IMR-90 (cell line): ENCODE results near the gene RPS29. TPM values are rescaled to one million over a fixed set of nuclear protein-coding genes. Genes with fewer than 3 reads are reported as not detected.

ENCODE experiments used
- ATAC-seq: fragments of 200-7000 bp; cut with Tn5 transposase; 2 replicates; pipeline ENCODE4 v1.9.1; 2020; ENCODE audit warnings: low read depth, mild to moderate bottlenecking, moderate library complexity
- BruUV-seq: library from RNA; stranded (reverse); fragments of 400-500 nt; replicated peaks from 2 replicates; lab custom pipeline; 2021; lab: Mats Ljungman, UMichigan
- CTCF ChIA-PET: fragments of 300-600 bp; formaldehyde crosslinking; extraction: SDS; loops from one replicate; lab custom pipeline; 2021; ENCODE audit warnings: antibody characterized with exemption; lab: Yijun Ruan, JAX
- POLR2A ChIA-PET: fragments of 300-600 bp; sonication (Branson Sonifier 250); formaldehyde crosslinking; loops from one replicate; lab custom pipeline; 2022; ENCODE audit warnings: antibody characterized with exemption; ENCODE audit not compliant: unreplicated experiment; lab: Charles Lee
- DNase-seq: peaks from one replicate; pipeline ENCODE4 v3.0.0; 2013
- H2AFZ ChIP-seq: replicated peaks from 2 replicates; pipeline ENCODE3; 2013; ENCODE audit warnings: low read length, mild to moderate bottlenecking; ENCODE audit not compliant: poor library complexity
- H2AK5ac ChIP-seq: 2 replicates; pipeline ENCODE4 v1.6.1; 2013; ENCODE audit warnings: low read depth, low read length, inconsistent platforms
- H2AK9ac ChIP-seq: replicated peaks from 2 replicates; pipeline ENCODE3; 2013; ENCODE audit warnings: mild to moderate bottlenecking, low read depth, low read length, moderate library complexity; ENCODE audit not compliant: poor library complexity
- H2BK120ac ChIP-seq: 2 replicates; pipeline ENCODE4 v1.6.1; 2013; ENCODE audit warnings: low read depth, low read length, inconsistent platforms
- H2BK15ac ChIP-seq: 3 replicates; pipeline ENCODE4 v1.6.1; 2013; ENCODE audit warnings: low read depth, low read length, inconsistent platforms
- H2BK20ac ChIP-seq: 2 replicates; pipeline ENCODE4 v1.6.1; 2013; ENCODE audit warnings: low read depth, mild to moderate bottlenecking, inconsistent platforms, low read length, moderate library complexity
- H2BK5ac ChIP-seq: 2 replicates; pipeline ENCODE4 v1.6.1; 2013; ENCODE audit warnings: mild to moderate bottlenecking, low read depth, low read length, inconsistent platforms; ENCODE audit not compliant: poor library complexity, severe bottlenecking
- H3K14ac ChIP-seq: replicated peaks from 2 replicates; pipeline ENCODE4 v1.6.1; 2013; ENCODE audit warnings: low read depth, low read length, inconsistent platforms
- H3K18ac ChIP-seq: 2 replicates; pipeline ENCODE4 v1.6.1; 2013; ENCODE audit warnings: low read depth, low read length, control low read depth
- H3K23ac ChIP-seq: 2 replicates; pipeline ENCODE4 v1.6.1; 2013; ENCODE audit warnings: low read depth, low read length, inconsistent platforms
- H3K27ac ChIP-seq: 2 replicates; pipeline ENCODE4 v1.5.1; 2013; ENCODE audit warnings: mild to moderate bottlenecking, control low read depth, low read length; ENCODE audit not compliant: insufficient read depth
- H3K27me3 ChIP-seq: 2 replicates; pipeline ENCODE4 v1.6.1; 2013; ENCODE audit warnings: low read length; ENCODE audit not compliant: control insufficient read depth, insufficient read depth
- H3K36me3 ChIP-seq: 2 replicates; pipeline ENCODE4 v1.6.1; 2013; ENCODE audit warnings: low read length, mixed read lengths; ENCODE audit not compliant: control insufficient read depth, insufficient read depth
- H3K4ac ChIP-seq: 2 replicates; pipeline ENCODE4 v1.6.1; 2013; ENCODE audit warnings: low read depth, low read length, inconsistent platforms
- H3K4me1 ChIP-seq: 2 replicates; pipeline ENCODE4 v1.6.1; 2013; ENCODE audit warnings: low read length, mixed read lengths; ENCODE audit not compliant: control insufficient read depth, insufficient read depth
- H3K4me2 ChIP-seq: 2 replicates; pipeline ENCODE4 v1.6.1; 2013; ENCODE audit warnings: low read depth, mild to moderate bottlenecking, control low read depth, low read length, moderate library complexity
- H3K4me3 ChIP-seq: 2 replicates; pipeline ENCODE4 v1.5.1; 2013; ENCODE audit warnings: low read depth, mild to moderate bottlenecking, control low read depth, low read length, moderate library complexity; ENCODE audit not compliant: insufficient read depth
- H3K56ac ChIP-seq: 2 replicates; pipeline ENCODE4 v1.6.1; 2013; ENCODE audit warnings: low read length, inconsistent platforms; ENCODE audit not compliant: insufficient read depth; ENCODE audit errors: extremely low read depth
- H3K79me1 ChIP-seq, 2 experiments: 2 replicates each; pipeline ENCODE4 v1.6.1; 2013; ENCODE audit warnings: low read length in 2 of 2, inconsistent platforms in 1 of 2, low read depth in 1 of 2
- H3K9ac ChIP-seq: 2 replicates; pipeline ENCODE4 v1.6.1; 2013; ENCODE audit warnings: low read depth, low read length, control low read depth
- H3K9me1 ChIP-seq: 2 replicates; pipeline ENCODE4 v1.6.1; 2013; ENCODE audit warnings: low read length, inconsistent platforms; ENCODE audit not compliant: insufficient read depth
- H3K9me3 ChIP-seq: 2 replicates; pipeline ENCODE4 v1.6.1; 2013; ENCODE audit warnings: low read length; ENCODE audit not compliant: control insufficient read depth, insufficient read depth
- H4K20me1 ChIP-seq: 2 replicates; pipeline ENCODE4 v1.6.1; 2013; ENCODE audit warnings: low read length, inconsistent platforms; ENCODE audit not compliant: insufficient read depth
- H4K5ac ChIP-seq: 2 replicates; pipeline ENCODE4 v1.6.1; 2013; ENCODE audit warnings: mild to moderate bottlenecking, low read depth, low read length, control low read depth
- H4K8ac ChIP-seq, 2 experiments: 2 replicates each; pipeline ENCODE4 v1.6.1; 2013; ENCODE audit warnings: low read depth in 2 of 2, low read length in 2 of 2, control low read depth in 1 of 2, inconsistent platforms in 1 of 2
- H4K91ac ChIP-seq: 2 replicates; pipeline ENCODE4 v1.6.1; 2013; ENCODE audit warnings: low read depth, low read length, inconsistent platforms; ENCODE audit not compliant: insufficient read depth
- CEBPB ChIP-seq: IDR thresholded peaks from 2 replicates; pipeline ENCODE4 v1.6.1; 2012; ENCODE audit warnings: low read depth, low read length, improper control_type of control experiment
- FOS ChIP-seq: fragments of 150-350 bp; IDR thresholded peaks from 2 replicates; pipeline ENCODE4 v1.6.1; 2016; ENCODE audit warnings: low read depth, low read length
- MAFK ChIP-seq: IDR thresholded peaks from 2 replicates; pipeline ENCODE4 v1.6.1; 2012; ENCODE audit warnings: low read depth, low read length, improper control_type of control experiment
- POLR2A ChIP-seq: IDR thresholded peaks from 2 replicates; pipeline ENCODE4 v1.6.1; 2012; ENCODE audit warnings: mild to moderate bottlenecking, low read depth, low read length
- RCOR1 ChIP-seq: IDR thresholded peaks from 2 replicates; pipeline ENCODE4 v1.6.1; 2012; ENCODE audit warnings: mild to moderate bottlenecking, low read length, improper control_type of control experiment; ENCODE audit not compliant: insufficient replicate concordance
- SMC3 ChIP-seq: fragments of 150-350 bp; IDR thresholded peaks from 2 replicates; pipeline ENCODE4 v1.6.1; 2016; ENCODE audit warnings: low read depth, mild to moderate bottlenecking, antibody characterized with exemption, low read length, moderate library complexity
- WGBS, 2 experiments: methylation state at CpG; one replicate each; pipeline versions ENCODE4 v1.1.5 to v1.1.7; 2013; ENCODE audit warnings: missing lambda C conversion rate in 2 of 2; ENCODE audit not compliant: insufficient read length in 1 of 2; ENCODE audit errors: extremely low coverage in 2 of 2; 5-methylcytosine and 5-hydroxymethylcytosine counted together
- dilution Hi-C: fragments of 300-500 bp; cut with HindIII; formaldehyde crosslinking; loops from one replicate; pipeline ENCODE4 v1.14.3; 2018; ENCODE audit warnings: low sequenced_read_pairs; ENCODE audit not compliant: unreplicated experiment
- in situ Hi-C: fragments of 300-500 bp; cut with MboI; formaldehyde crosslinking; loops from 3 replicates; pipeline ENCODE4 v1.14.3; 2019; ENCODE audit warnings: low sequenced_read_pairs, inconsistent platforms, mixed read lengths
- intact Hi-C: fragments of 100-400 bp; cut with micrococcal nuclease; formaldehyde crosslinking; loops from 2 replicates; pipeline ENCODE4 v1.10.0; 2022
- polyA plus RNA-seq, 3 experiments: library from polyadenylated mRNA; depleted of rRNA; stranded (reverse); fragments of >200 nt; gene quantifications; 2 replicates each; pipeline ENCODE4 v1.2.3, GENCODE V29; 2012; ENCODE audit warnings: low replicate concordance in 1 of 3
- total RNA-seq: library from RNA; depleted of rRNA; stranded (reverse); fragments of >200 nt; gene quantifications from 2 replicates; pipeline ENCODE4 v1.2.3, GENCODE V29; 2012
- TF ChIP-seq, protein P1 (sequence below): fragments of 150-350 bp; IDR thresholded peaks from 2 replicates; pipeline ENCODE4 v1.6.1; 2016; ENCODE audit warnings: low read depth, mild to moderate bottlenecking, low read length, moderate library complexity, borderline replicate concordance

Gene RPS29
- total and polyA plus RNA-seq, 2 of the 4 experiments (the other 2 are of a cell fraction), result 318 to 10,393 TPM

DNA sequence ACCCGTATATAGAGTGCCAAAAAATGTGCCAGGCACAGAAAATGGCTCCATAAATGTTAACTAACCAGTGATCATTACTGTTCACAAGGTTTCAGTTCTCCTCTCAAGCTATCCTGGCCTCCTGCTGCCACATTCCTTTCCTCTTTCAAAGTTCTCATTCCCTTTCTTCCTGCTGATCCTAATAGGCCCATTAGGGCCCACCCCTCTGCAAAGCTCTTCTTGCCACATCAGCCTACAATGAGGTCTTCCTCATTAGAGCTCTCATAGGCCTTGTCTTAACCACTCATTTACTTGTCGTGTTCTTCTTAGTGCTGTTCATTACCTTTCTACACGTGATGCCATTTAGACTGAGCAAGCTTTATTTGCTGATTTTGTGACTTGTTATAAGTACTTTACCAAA is 40.5 kb downstream of the RPS29 start:
- Histone ChIP-seq H3K36me3 (no peaks in the 10 kb centered on the region), H2AK9ac (no peak overlapping the region), H4K5ac (no peak overlapping the region), H3K9me3 (no peaks in the 10 kb centered on the region), H3K14ac (no peak overlapping the region), H4K8ac (no peak overlapping the region), H4K20me1 (no peaks in the 10 kb centered on the region), H3K27me3 (no peaks in the 10 kb centered on the region), H3K4me2 (no peak overlapping the region), H3K27ac (no peak overlapping the region), H3K4me1 (no peaks in the 10 kb centered on the region), H2BK15ac (no peak overlapping the region), H3K79me1 (no peaks in the 10 kb centered on the region), H2BK120ac (no peak overlapping the region), H3K18ac (no peak overlapping the region), H3K9ac (no peak overlapping the region), H3K4me3 (no peak overlapping the region), H2BK20ac (no peak overlapping the region), H2AFZ (no peak overlapping the region), H2BK5ac (no peak overlapping the region), H4K91ac (no peak overlapping the region), H2AK5ac (no peak overlapping the region), H3K56ac (no peak overlapping the region), H3K4ac (no peak overlapping the region), H3K23ac (no peak overlapping the region), H3K9me1 (no peaks in the 10 kb centered on the region)
- in situ Hi-C loops (no loop called here), intact Hi-C loops (no loop called here), dilution Hi-C loops (no loop called here)
- DNase-seq (no peak), ATAC-seq (no peak)
- ChIA-PET CTCF (no interaction called here), POLR2A (no interaction called here)
- WGBS, 2 experiments, result 33% methylated on average over 1 of the region's 3 CpGs; no CpG with 5 or more reads in 1 of the 2 experiments
- no TSS peak for BruUV-seq
- TF ChIP-seq SMC3 (no peak), POLR2A (no peak), FOS (no peak), MAFK (no peak), CEBPB (no peak), RCOR1 (no peak)
- TF ChIP-seq, protein P1, sequence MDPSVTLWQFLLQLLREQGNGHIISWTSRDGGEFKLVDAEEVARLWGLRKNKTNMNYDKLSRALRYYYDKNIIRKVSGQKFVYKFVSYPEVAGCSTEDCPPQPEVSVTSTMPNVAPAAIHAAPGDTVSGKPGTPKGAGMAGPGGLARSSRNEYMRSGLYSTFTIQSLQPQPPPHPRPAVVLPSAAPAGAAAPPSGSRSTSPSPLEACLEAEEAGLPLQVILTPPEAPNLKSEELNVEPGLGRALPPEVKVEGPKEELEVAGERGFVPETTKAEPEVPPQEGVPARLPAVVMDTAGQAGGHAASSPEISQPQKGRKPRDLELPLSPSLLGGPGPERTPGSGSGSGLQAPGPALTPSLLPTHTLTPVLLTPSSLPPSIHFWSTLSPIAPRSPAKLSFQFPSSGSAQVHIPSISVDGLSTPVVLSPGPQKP, result no peak
